ENCODE measurements around the gene SPON2. TPM values are rescaled to one million over a fixed set of nuclear protein-coding genes. Genes with fewer than 3 reads are reported as not detected.
A peak's percentile ranks its signal among the peaks of the same experiment; 100 is the strongest.

Gene SPON2
- 10 to 100 TPM; 17.0 to 26.9 TPM for polyA plus RNA-seq

DNA sequence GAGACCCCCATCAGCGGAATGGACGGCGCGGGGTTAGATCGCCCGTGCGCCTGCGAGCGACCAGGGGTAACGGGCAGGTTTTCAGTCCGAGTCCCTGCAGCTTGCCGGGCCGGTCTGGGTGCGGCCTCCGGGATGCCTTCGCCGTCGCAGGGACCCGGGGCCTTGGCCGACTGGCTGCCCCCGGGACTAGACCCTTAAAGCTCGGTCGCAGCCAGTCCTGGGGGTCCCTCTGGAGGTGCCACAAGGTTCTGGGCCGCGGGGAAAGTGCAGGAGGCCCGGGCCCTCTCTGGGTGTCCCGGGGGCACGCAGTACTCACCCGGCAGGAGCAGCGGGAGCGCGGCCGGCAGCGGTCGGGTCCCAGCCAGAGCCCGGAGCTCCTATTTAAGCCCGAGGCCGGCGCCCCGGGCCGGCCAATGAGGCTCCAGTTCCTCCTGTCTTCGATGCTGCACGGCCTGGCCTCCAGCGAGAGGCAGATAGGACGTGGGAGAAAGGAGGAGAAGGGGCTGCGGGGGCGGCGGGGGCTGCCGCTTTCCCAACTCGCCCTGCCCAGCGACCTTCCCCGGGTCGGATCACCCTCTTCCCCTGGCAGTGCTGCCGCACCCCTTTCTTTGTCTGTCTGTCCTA, at the start of gene SPON2:
Gene SPON2 (minus strand): TSS at position 356 of the 624 bp plus-strand sequence.
- peaks cover 6 to 34% of the 10 kb centered on the region in 2 donors for H3K4me1 ChIP-seq (ENCODE audit: control insufficient read depth in 2 of 2, insufficient read depth in 2 of 2, low read length in 1 of 2)
- WGBS, 2 donors = 6 to 12% methylated on average over 49 to 53 of the region's 54 CpGs

DNA sequence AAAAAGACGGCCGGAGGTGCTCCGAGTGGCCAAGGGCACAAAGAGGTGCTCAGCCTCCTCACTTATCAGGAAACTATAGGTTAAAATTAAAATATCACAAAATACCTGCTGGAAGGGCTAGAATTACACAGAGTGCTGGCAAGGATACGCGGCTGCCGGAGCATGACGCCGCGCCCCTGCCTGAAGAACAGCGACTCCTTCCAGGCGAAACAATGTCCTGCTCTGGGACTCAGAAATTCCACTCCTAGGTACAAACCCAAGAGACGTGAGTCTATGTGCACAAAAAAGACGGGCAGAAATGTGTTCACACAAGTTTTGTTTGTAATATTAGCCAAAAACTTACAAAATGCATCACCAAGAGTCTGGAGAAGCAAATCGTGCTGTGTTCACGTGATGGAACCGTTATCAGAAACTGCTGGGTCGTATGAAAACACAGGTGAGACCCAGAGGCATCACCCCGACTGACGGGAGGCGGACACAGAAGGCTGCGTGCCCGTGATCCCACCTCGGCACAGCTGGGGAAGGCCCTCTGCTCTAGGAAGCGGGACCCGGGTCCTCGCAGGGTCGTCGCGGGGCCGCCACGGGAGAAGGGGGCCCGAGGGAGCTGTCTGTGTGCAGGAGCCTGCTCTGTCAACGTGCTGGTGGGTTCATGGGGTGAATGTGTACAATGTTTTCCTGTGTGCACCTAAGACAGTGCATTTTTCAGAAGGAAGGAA, 48.9 kb upstream of the SPON2 start:
- peak overlapping the region; percentile 29 to 58 for H3K27ac ChIP-seq (ENCODE audit: low read depth in 2 of 2, low read length in 1 of 2)
- H3K4me1 ChIP-seq (ENCODE audit: control insufficient read depth in 2 of 2, insufficient read depth in 2 of 2, low read length in 1 of 2) = peaks cover 6 to 30% of the 10 kb centered on the region in 2 donors
- H3K9me3 ChIP-seq (ENCODE audit: control insufficient read depth in 2 of 2, insufficient read depth in 1 of 2, low read depth in 1 of 2, low read length in 1 of 2) = peaks cover 0 to 1% of the 10 kb centered on the region in 2 donors
- H3K27me3 ChIP-seq (ENCODE audit: control insufficient read depth in 1 of 2, insufficient read depth in 2 of 2, low read length in 2 of 2) = no peaks in the 10 kb centered on the region
- peaks cover 11 to 52% of the 10 kb centered on the region in 2 donors for H3K36me3 ChIP-seq (ENCODE audit: control insufficient read depth in 2 of 2, insufficient read depth in 2 of 2, low read length in 1 of 2)
- H3K4me3 ChIP-seq (ENCODE audit: low read depth in 1 of 2, low read length in 2 of 2) = no peak overlapping the region
- WGBS, 2 donors = 53 to 76% methylated on average over 33 of the region's 33 CpGs

More for the DNA sequence above, at the start of gene SPON2:
- H3K9me3 ChIP-seq (ENCODE audit: control insufficient read depth in 2 of 2, insufficient read depth in 1 of 2, low read depth in 1 of 2, low read length in 1 of 2) = no peaks in the 10 kb centered on the region
- peak within 1 kb of the TSS; percentile 54 to 66 for H3K27ac ChIP-seq (ENCODE audit: low read depth in 2 of 2, low read length in 1 of 2)
- no peaks in the 10 kb centered on the region for H3K27me3 ChIP-seq (ENCODE audit: control insufficient read depth in 1 of 2, insufficient read depth in 2 of 2, low read length in 2 of 2)
- H3K36me3 ChIP-seq (ENCODE audit: control insufficient read depth in 2 of 2, insufficient read depth in 2 of 2, low read length in 1 of 2) = peaks cover 0 to 19% of the 10 kb centered on the region in 2 donors
- peak within 1 kb of the TSS; percentile 21 to 47 for H3K4me3 ChIP-seq (ENCODE audit: low read depth in 1 of 2, low read length in 2 of 2)

DNA sequence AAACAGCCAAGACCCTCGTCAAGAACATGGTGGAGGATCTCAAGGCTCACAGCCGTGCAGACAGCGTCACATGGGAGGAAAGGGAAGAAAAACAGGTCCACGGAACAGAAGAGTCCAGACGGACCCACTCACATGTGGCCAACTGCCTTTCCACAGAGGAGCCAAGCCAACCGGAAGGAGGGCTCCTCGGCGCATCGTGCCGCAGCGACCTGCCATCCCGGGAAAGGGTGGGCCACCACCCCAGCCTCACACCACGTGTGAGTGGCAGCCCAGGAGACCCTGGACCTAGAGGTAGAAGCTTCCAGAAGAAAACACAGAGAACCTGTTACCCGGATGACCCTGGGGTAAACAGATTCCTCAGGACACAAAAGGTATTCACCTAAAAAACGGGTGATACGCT, 48.2 kb upstream of the SPON2 start:
- Histone ChIP-seq H3K27ac (ENCODE audit: low read depth in 2 of 2, low read length in 1 of 2) (peak overlapping the region in 1 of 2 donors; percentile 6), H3K36me3 (ENCODE audit: control insufficient read depth in 2 of 2, insufficient read depth in 2 of 2, low read length in 1 of 2) (peaks cover 11 to 53% of the 10 kb centered on the region in 2 donors), H3K9me3 (ENCODE audit: control insufficient read depth in 2 of 2, insufficient read depth in 1 of 2, low read depth in 1 of 2, low read length in 1 of 2) (peaks cover 0 to 1% of the 10 kb centered on the region in 2 donors), H3K27me3 (ENCODE audit: control insufficient read depth in 1 of 2, insufficient read depth in 2 of 2, low read length in 2 of 2) (no peaks in the 10 kb centered on the region), H3K4me1 (ENCODE audit: control insufficient read depth in 2 of 2, insufficient read depth in 2 of 2, low read length in 1 of 2) (peaks cover 6 to 37% of the 10 kb centered on the region in 2 donors), H3K4me3 (ENCODE audit: low read depth in 1 of 2, low read length in 2 of 2) (no peak overlapping the region)
- WGBS, 2 donors = 88 to 89% methylated on average over 16 of the region's 16 CpGs

DNA sequence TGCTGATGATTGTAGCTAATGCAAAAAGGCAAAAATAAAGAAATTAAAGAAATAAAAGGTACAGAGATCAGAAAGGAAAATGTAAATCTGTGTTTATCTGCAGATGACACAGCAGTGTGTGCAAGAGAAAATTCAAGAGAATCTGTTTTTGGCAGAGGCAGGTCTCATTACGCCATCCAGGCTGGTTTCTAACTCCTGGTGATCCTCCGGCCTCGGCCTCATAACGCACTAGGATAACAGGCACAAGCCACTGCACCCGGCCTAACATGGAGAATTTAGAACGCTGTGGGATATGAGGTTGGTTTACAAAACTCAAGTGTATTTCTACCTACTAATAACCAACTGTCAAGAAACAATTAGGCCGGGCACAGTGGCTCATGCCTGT, 47.2 kb upstream of the SPON2 start:
- Histone ChIP-seq H3K4me3 (ENCODE audit: low read depth in 1 of 2, low read length in 2 of 2) (no peak overlapping the region), H3K27ac (ENCODE audit: low read depth in 2 of 2, low read length in 1 of 2) (peak overlapping the region; percentile 22 to 58), H3K36me3 (ENCODE audit: control insufficient read depth in 2 of 2, insufficient read depth in 2 of 2, low read length in 1 of 2) (peaks cover 7 to 50% of the 10 kb centered on the region in 2 donors), H3K4me1 (ENCODE audit: control insufficient read depth in 2 of 2, insufficient read depth in 2 of 2, low read length in 1 of 2) (peaks cover 7 to 39% of the 10 kb centered on the region in 2 donors), H3K27me3 (ENCODE audit: control insufficient read depth in 1 of 2, insufficient read depth in 2 of 2, low read length in 2 of 2) (no peaks in the 10 kb centered on the region), H3K9me3 (ENCODE audit: control insufficient read depth in 2 of 2, insufficient read depth in 1 of 2, low read depth in 1 of 2, low read length in 1 of 2) (peaks cover 0 to 1% of the 10 kb centered on the region in 2 donors)
- 67 to 76% methylated on average over 7 of the region's 7 CpGs for WGBS, 2 donors

DNA sequence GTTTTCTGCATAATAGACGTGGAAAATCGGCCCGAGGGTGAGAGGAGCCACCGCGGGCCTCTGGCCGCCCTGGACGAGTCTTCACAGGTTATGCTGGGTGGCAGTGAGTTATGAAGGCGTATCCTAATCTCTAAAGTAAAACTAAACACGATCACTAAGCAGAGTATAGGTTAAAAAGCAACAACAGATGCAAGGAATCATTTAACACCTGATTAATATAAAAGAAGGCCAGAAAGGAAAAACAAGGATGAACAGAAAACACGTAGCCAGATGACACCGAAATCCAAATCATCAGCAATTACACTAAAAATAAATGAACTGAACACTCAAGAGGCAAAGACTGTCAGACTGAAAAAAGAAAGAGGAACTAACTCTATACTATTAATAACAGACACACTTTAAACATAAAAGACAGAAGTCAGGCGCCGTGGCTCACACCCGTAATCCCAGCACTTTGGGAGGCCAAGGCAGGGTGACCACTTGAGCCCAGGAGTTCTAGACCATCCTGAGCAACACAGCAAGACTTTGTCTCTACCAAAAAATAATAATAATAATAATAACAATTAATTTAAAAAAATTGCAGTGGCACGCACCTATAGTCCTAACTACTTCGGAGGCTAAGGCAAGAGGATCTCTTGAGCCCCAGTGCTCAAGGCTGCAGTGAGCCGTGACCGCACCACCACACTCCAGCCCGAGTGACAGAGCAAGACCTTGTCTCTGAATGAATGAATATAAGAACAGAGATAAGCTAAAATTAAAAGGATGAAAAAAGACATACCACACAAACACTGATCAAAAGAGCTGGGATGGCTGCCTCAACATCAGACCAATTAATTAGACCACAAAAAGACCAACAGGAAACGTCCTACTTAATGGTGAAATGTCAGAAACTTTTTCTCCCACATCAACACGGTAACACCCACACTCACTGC, 46.5 kb upstream of the SPON2 start:
- Histone ChIP-seq H3K27ac (ENCODE audit: low read depth in 2 of 2, low read length in 1 of 2) (peak overlapping the region; percentile 58 to 71), H3K36me3 (ENCODE audit: control insufficient read depth in 2 of 2, insufficient read depth in 2 of 2, low read length in 1 of 2) (peaks cover 4 to 50% of the 10 kb centered on the region in 2 donors)

DNA sequence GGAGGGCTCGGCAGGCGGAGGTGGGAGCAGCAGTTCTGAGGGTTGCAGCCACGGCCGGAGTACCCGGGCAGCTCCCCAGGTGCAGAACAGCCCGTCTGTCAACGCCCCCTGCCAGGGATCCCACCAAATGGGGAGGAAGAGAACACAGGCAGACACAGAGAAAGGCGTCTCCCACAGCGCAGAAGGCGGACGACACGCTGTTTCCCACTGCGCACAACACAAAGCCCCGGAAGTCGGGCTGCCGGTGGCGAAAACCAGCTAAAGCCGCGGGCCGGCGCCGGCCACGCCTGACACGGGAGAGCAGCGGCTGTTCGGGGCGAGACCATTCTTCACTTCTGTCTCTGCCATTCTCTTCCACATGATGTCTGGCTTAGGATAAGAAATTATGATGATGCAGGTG, 45.0 kb upstream of the SPON2 start:
- no peaks in the 10 kb centered on the region for H3K9me3 ChIP-seq (ENCODE audit: control insufficient read depth in 2 of 2, insufficient read depth in 1 of 2, low read depth in 1 of 2, low read length in 1 of 2)
- no peaks in the 10 kb centered on the region for H3K27me3 ChIP-seq (ENCODE audit: control insufficient read depth in 1 of 2, insufficient read depth in 2 of 2, low read length in 2 of 2)
- H3K36me3 ChIP-seq (ENCODE audit: control insufficient read depth in 2 of 2, insufficient read depth in 2 of 2, low read length in 1 of 2) = peaks cover 3 to 57% of the 10 kb centered on the region in 2 donors
- no peak overlapping the region for H3K4me3 ChIP-seq (ENCODE audit: low read depth in 1 of 2, low read length in 2 of 2)
- H3K4me1 ChIP-seq (ENCODE audit: control insufficient read depth in 2 of 2, insufficient read depth in 2 of 2, low read length in 1 of 2) = peaks cover 5 to 41% of the 10 kb centered on the region in 2 donors
- H3K27ac ChIP-seq (ENCODE audit: low read depth in 2 of 2, low read length in 1 of 2) = peak overlapping the region in 1 of 2 donors; percentile 12
- WGBS, 2 donors = 94 to 95% methylated on average over 27 of the region's 27 CpGs

More for the DNA sequence above, 46.5 kb upstream of the SPON2 start:
- Histone ChIP-seq H3K9me3 (ENCODE audit: control insufficient read depth in 2 of 2, insufficient read depth in 1 of 2, low read depth in 1 of 2, low read length in 1 of 2) (no peaks in the 10 kb centered on the region), H3K27me3 (ENCODE audit: control insufficient read depth in 1 of 2, insufficient read depth in 2 of 2, low read length in 2 of 2) (no peaks in the 10 kb centered on the region), H3K4me1 (ENCODE audit: control insufficient read depth in 2 of 2, insufficient read depth in 2 of 2, low read length in 1 of 2) (peaks cover 9 to 44% of the 10 kb centered on the region in 2 donors), H3K4me3 (ENCODE audit: low read depth in 1 of 2, low read length in 2 of 2) (no peak overlapping the region)
- WGBS, 2 donors = 40 to 55% methylated on average over 21 of the region's 21 CpGs

DNA sequence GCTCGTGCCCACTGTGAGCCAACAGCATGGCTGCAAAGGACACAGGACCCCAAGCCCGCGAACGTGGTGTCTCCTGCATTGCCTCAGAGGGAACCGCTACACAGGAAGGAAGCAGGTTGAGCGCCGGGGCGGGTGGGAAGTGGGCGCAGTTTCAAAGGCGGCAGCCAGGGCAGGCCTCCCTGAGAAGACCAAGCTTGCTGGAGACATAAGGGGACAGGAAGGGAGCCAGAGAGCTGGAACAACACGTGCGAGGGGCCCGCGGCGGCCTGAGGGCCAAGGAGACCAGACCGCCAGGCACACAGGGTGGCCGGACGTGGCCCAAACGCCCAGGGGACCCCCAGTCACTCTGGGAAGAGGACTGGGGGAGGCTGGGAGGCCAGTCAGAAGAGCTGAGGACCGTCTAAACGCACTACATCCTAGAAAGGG, 44.5 kb upstream of the SPON2 start:
- WGBS, 2 donors = 64 to 66% methylated on average over 21 of the region's 21 CpGs
- Histone ChIP-seq H3K27me3 (ENCODE audit: control insufficient read depth in 1 of 2, insufficient read depth in 2 of 2, low read length in 2 of 2) (no peaks in the 10 kb centered on the region), H3K9me3 (ENCODE audit: control insufficient read depth in 2 of 2, insufficient read depth in 1 of 2, low read depth in 1 of 2, low read length in 1 of 2) (no peaks in the 10 kb centered on the region), H3K4me1 (ENCODE audit: control insufficient read depth in 2 of 2, insufficient read depth in 2 of 2, low read length in 1 of 2) (peaks cover 5 to 40% of the 10 kb centered on the region in 2 donors), H3K36me3 (ENCODE audit: control insufficient read depth in 2 of 2, insufficient read depth in 2 of 2, low read length in 1 of 2) (peaks cover 3 to 60% of the 10 kb centered on the region in 2 donors), H3K27ac (ENCODE audit: low read depth in 2 of 2, low read length in 1 of 2) (no peak overlapping the region), H3K4me3 (ENCODE audit: low read depth in 1 of 2, low read length in 2 of 2) (no peak overlapping the region)

DNA sequence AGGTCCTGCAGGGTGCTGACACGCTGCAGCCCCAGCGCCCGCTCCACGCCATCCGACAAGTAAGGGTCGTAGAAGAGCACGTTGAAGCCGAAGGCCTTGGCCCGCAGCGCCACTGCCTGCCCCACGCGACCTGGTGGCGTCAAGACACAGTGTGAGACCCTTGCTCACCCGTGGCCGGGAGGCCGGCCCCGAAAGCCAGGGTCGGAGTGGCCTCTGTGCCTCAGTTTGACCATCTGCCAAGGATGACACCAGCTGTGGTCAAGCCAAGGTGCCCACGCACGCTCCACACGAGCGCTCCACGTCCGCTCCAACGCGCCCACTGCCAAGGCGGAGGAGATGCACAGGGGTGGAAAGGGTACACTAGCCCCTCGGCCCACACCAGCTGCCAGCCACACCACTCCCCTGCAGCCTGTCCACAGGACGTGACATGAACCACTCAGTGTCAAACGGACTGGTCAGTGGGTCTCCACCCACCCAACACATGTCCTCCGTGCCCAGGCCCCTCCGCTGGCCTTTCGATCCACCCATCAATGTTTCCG, 43.8 kb upstream of the SPON2 start:
- Histone ChIP-seq H3K4me1 (ENCODE audit: control insufficient read depth in 2 of 2, insufficient read depth in 2 of 2, low read length in 1 of 2) (peaks cover 3 to 35% of the 10 kb centered on the region in 2 donors), H3K27ac (ENCODE audit: low read depth in 2 of 2, low read length in 1 of 2) (no peak overlapping the region), H3K36me3 (ENCODE audit: control insufficient read depth in 2 of 2, insufficient read depth in 2 of 2, low read length in 1 of 2) (peaks cover 3 to 57% of the 10 kb centered on the region in 2 donors), H3K4me3 (ENCODE audit: low read depth in 1 of 2, low read length in 2 of 2) (no peak overlapping the region), H3K9me3 (ENCODE audit: control insufficient read depth in 2 of 2, insufficient read depth in 1 of 2, low read depth in 1 of 2, low read length in 1 of 2) (no peaks in the 10 kb centered on the region), H3K27me3 (ENCODE audit: control insufficient read depth in 1 of 2, insufficient read depth in 2 of 2, low read length in 2 of 2) (no peaks in the 10 kb centered on the region)
- 94 to 95% methylated on average over 34 of the region's 34 CpGs for WGBS, 2 donors

Data from esophagus (tissue), 2 donors.